OCI-LY3 (cell line): ENCODE data around the gene PCED1A.

ENCODE experiments used
- H2AFZ ChIP-seq: fragments of 200-600, 300-600 bp; shearing (Covaris generic); 2 replicates; pipeline ENCODE4 v1.6.0; 2014; ENCODE audit warnings: antibody characterized with exemption, low read depth, low read length
- H3K27ac ChIP-seq: fragments of 200-600, 300-600 bp; sonication (generic); 2 replicates; pipeline ENCODE4 v1.5.1; 2014; ENCODE audit warnings: mild to moderate bottlenecking, low read length, moderate library complexity, mixed read lengths
- H3K27me3 ChIP-seq: fragments of 200-600, 300-600 bp; sonication (generic); 2 replicates; pipeline ENCODE4 v1.6.1; 2014; ENCODE audit warnings: low read depth, low read length, mixed read lengths
- H3K36me3 ChIP-seq: fragments of 200-600, 300-600 bp; sonication (generic); replicated peaks from 2 replicates; pipeline ENCODE3; 2014; ENCODE audit warnings: low read depth, low read length, mixed read lengths
- H3K4me1 ChIP-seq: fragments of 300-600, 200-600 bp; sonication (generic); 2 replicates; pipeline ENCODE4 v1.6.1; 2014; ENCODE audit warnings: low read length, mixed read lengths
- H3K4me2 ChIP-seq: fragments of 200-600, 300-600 bp; sonication (generic); 2 replicates; pipeline ENCODE4 v1.6.1; 2014; ENCODE audit warnings: low read length, mixed read lengths
- H3K4me3 ChIP-seq: fragments of 300-600, 200-600 bp; sonication (generic); 2 replicates; pipeline ENCODE4 v1.5.1; 2014; ENCODE audit warnings: antibody characterized with exemption, mild to moderate bottlenecking, low read length, moderate library complexity
- H3K79me2 ChIP-seq: fragments of 300-600, 200-600 bp; shearing (Covaris generic); 2 replicates; pipeline ENCODE4 v1.6.1; 2014; ENCODE audit warnings: mild to moderate bottlenecking, low read length, mixed read lengths
- H3K9ac ChIP-seq: fragments of 300-600, 200-600 bp; shearing (Covaris generic); 2 replicates; pipeline ENCODE4 v1.6.0; 2014; ENCODE audit warnings: mild to moderate bottlenecking, low read length, moderate library complexity
- H3K9me3 ChIP-seq: fragments of 200-600, 300-600 bp; shearing (Covaris generic); 2 replicates; pipeline ENCODE4 v1.6.1; 2014; ENCODE audit warnings: low read length, mixed read lengths; ENCODE audit not compliant: insufficient read depth
- H4K20me1 ChIP-seq: fragments of 200-600, 300-600 bp; sonication (generic); 2 replicates; pipeline ENCODE4 v1.6.1; 2016; ENCODE audit warnings: low read length, mixed read lengths; ENCODE audit not compliant: insufficient read depth
- CTCF ChIP-seq: fragments of 200-600, 300-600 bp; sonication (generic); IDR thresholded peaks from 2 replicates; pipeline ENCODE4 v1.5.1; 2014; ENCODE audit warnings: antibody characterized with exemption, low read length, low read depth
- EZH2phosphoT487 ChIP-seq: fragments of 200-600 bp; shearing (Covaris generic); IDR thresholded peaks from 2 replicates; pipeline ENCODE4 v1.6.1; 2018; ENCODE audit warnings: antibody characterized with exemption, mixed run types, low read depth

The PCED1A gene

GRCh38 chr20:2797136-2797983, 43.1 kb downstream of the PCED1A start:
- no peaks in the 10 kb centered on the region for H3K36me3 ChIP-seq
- H3K4me3 ChIP-seq, result no peak overlapping the region
- peaks cover 27% of the 10 kb centered on the region for H3K4me1 ChIP-seq
- H3K27ac ChIP-seq, result no peak overlapping the region
- H2AFZ ChIP-seq, result 0 out of 2 replicates have a peak overlapping the region, but pooled peaks have one; percentile 25
- no peaks in the 10 kb centered on the region for H4K20me1 ChIP-seq
- TF ChIP-seq EZH2phosphoT487 (no peak), CTCF (no peak)
- H3K79me2 ChIP-seq, result no peaks in the 10 kb centered on the region
- H3K9ac ChIP-seq, result no peak overlapping the region
- H3K27me3 ChIP-seq, result peaks cover 21% of the 10 kb centered on the region
- H3K4me2 ChIP-seq, result no peak overlapping the region
- no peaks in the 10 kb centered on the region for H3K9me3 ChIP-seq

- no peak overlapping the region for H3K4me3 ChIP-seq
- no peak overlapping the region for H3K9ac ChIP-seq
- no peak overlapping the region for H3K4me2 ChIP-seq
- H3K4me1 ChIP-seq, result peaks cover 22% of the 10 kb centered on the region
- no peaks in the 10 kb centered on the region for H3K79me2 ChIP-seq
- peaks cover 25% of the 10 kb centered on the region; the same call in 1 of the 2 replicates for H3K27me3 ChIP-seq
- no peak overlapping the region for H2AFZ ChIP-seq
- H3K27ac ChIP-seq, result no peak overlapping the region
- no peaks in the 10 kb centered on the region for H3K9me3 ChIP-seq
- no peak for TF ChIP-seq CTCF
- no peak for TF ChIP-seq EZH2phosphoT487
- H4K20me1 ChIP-seq, result no peaks in the 10 kb centered on the region
- H3K36me3 ChIP-seq, result no peaks in the 10 kb centered on the region
These were observed 44.3 kb downstream of the PCED1A start for GRCh38 chr20:2796011-2796660.

DNA sequence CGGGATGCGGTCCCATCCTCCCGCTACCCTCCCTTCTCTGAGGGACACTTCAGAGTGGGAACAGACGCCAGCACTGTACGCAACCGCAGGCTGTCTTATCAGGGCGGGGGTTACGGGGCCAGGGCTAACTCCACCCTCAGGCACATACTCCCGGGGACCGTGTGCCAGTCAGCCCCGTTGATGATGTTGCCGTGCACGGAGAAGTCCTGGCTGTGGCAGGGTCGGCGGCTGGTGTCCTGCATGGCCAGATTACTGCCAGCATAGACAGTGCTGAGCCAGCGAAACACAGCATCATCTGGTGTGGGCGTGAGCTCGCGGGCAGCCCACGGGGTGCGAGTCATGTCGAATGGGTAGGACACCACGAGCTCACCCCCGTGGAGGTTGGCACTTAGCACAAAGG, 45.0 kb downstream of the PCED1A start:
- no peak overlapping the region for H2AFZ ChIP-seq
- H3K27ac ChIP-seq, result no peak overlapping the region
- H3K4me2 ChIP-seq, result no peak overlapping the region
- no peak for TF ChIP-seq CTCF
- no peak for TF ChIP-seq EZH2phosphoT487
- H3K4me1 ChIP-seq, result peaks cover 17% of the 10 kb centered on the region
- no peaks in the 10 kb centered on the region for H4K20me1 ChIP-seq
- no peaks in the 10 kb centered on the region for H3K36me3 ChIP-seq
- no peaks in the 10 kb centered on the region for H3K79me2 ChIP-seq
- H3K27me3 ChIP-seq, result peaks cover 24% of the 10 kb centered on the region; the same call in 1 of the 2 replicates
- no peaks in the 10 kb centered on the region for H3K9me3 ChIP-seq
- H3K9ac ChIP-seq, result no peak overlapping the region
- no peak overlapping the region for H3K4me3 ChIP-seq

GRCh38 chr20:2794866-2795447, 45.5 kb downstream of the PCED1A start:
- no peak overlapping the region for H3K9ac ChIP-seq

More at GRCh38 chr20:2794866-2795447, 45.5 kb downstream of the PCED1A start:
- no peak overlapping the region for H2AFZ ChIP-seq
- H3K27me3 ChIP-seq, result peaks cover 24% of the 10 kb centered on the region; the same call in 1 of the 2 replicates
- no peak overlapping the region for H3K4me3 ChIP-seq
- peaks cover 17% of the 10 kb centered on the region for H3K4me1 ChIP-seq
- no peak for TF ChIP-seq CTCF
- no peak for TF ChIP-seq EZH2phosphoT487
- no peak overlapping the region for H3K4me2 ChIP-seq
- no peak overlapping the region for H3K27ac ChIP-seq
- H3K9me3 ChIP-seq, result no peaks in the 10 kb centered on the region
- H3K36me3 ChIP-seq, result no peaks in the 10 kb centered on the region
- no peaks in the 10 kb centered on the region for H3K79me2 ChIP-seq
- no peaks in the 10 kb centered on the region for H4K20me1 ChIP-seq
